Panc1 (cell line): ENCODE data around the gene ERC2.

Experiments used
- POLR2AphosphoS5 ChIP-seq: IDR thresholded peaks from 2 replicates; pipeline ENCODE4 v1.6.1; 2012; ENCODE audit warnings: mild to moderate bottlenecking, low read depth, low read length, moderate library complexity
- TF ChIP-seq, protein P1 (sequence below): fragments of 450-650 bp; IDR thresholded peaks from 2 replicates; pipeline ENCODE4 v1.5.1; 2017; ENCODE audit warnings: mild to moderate bottlenecking

DNA sequence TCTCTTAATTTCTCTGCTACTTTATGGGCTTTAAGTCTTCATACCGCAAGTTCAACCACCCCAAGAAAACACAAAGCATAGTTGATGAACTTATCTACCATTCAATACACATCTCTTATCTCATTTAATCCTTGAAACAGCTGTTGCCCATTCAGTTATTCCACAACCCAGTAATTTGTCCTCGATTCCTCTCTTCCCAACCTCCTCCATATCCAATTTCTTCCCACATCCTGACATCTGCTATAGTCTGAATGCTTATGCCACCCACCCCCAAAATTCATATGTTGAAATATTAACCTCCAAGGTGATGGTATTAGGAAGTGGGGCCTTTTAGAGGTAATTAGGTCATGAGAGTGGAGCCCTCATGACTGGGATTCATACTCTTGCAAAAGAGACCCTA is 345.4 kb downstream of the ERC2 start:
- TF ChIP-seq, protein P1, sequence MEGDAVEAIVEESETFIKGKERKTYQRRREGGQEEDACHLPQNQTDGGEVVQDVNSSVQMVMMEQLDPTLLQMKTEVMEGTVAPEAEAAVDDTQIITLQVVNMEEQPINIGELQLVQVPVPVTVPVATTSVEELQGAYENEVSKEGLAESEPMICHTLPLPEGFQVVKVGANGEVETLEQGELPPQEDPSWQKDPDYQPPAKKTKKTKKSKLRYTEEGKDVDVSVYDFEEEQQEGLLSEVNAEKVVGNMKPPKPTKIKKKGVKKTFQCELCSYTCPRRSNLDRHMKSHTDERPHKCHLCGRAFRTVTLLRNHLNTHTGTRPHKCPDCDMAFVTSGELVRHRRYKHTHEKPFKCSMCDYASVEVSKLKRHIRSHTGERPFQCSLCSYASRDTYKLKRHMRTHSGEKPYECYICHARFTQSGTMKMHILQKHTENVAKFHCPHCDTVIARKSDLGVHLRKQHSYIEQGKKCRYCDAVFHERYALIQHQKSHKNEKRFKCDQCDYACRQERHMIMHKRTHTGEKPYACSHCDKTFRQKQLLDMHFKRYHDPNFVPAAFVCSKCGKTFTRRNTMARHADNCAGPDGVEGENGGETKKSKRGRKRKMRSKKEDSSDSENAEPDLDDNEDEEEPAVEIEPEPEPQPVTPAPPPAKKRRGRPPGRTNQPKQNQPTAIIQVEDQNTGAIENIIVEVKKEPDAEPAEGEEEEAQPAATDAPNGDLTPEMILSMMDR: no peak
- TF ChIP-seq POLR2AphosphoS5: no peak
